ENCODE data around the gene HACD2. TPM values are rescaled to one million over a fixed set of nuclear protein-coding genes. Genes with fewer than 3 reads are reported as not detected.
A peak's percentile ranks its signal among the peaks of the same experiment; 100 is the strongest.

HACD2 gene
- total RNA-seq, 1 donor from 2014 or later, result 18.6 TPM

DNA sequence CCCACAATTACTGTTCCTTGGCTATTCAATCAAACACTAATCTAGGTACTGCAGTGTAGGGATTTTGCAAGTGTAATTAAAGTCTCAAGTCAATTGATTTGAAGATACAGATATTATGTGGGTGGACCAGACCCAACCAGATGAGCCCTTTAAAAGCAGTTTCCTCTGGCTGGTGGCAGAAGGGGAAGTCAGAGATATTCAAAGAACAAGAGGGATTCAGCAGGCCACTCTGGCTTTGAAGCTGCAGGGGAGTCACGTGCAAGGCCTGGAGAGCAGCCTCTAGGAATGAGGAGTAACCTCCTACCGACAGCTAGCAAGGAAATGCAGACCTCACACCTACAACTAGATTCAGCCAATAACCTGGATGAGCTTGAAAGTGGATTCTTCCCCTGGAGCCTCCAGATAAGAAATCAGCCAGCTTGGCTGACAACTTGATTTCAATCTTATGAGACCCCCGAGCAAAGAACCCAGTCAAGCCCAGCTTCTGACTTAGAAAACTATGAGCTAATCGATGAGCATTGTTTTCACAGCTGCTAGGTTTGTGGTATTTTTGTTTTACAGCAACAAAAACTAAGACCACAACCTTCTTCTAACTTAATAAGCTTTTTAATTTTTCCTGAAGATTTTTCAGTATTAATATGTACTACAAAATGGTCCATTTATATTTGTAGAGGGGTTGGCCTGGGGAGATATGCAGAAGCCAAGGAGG, 13.4 kb downstream of the HACD2 start:
- DNase-seq (ENCODE audit: low read depth, low spot score), result no peak

- DNase-seq (ENCODE audit: low read depth, low spot score), result no peak
Observed at GRCh38 chr3:123568875-123569274, 16.0 kb downstream of the HACD2 start.

GRCh38 chr3:123568034-123568433, 16.8 kb downstream of the HACD2 start:
- DNase-seq (ENCODE audit: low read depth, low spot score), result no peak

DNA sequence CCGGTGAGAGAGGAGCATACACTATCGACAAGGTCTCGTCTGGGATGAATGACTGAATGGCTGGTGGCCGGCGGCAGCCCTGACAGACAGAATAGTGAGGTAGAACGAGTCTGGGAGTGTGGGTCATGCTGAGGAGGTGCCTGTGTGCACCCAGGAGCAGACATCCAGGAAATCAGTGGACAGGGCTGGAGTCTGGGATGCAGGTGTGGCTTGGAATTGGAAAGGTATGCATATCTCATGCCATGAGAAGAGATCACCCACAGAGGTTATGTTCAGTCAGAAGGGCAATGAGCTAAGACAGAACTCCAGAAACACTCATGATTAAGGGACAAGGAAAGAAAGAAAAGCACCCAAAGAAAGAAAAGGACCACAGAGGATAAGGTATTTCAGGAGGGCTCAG, 20.8 kb downstream of the HACD2 start:
- no peak for DNase-seq (ENCODE audit: low read depth, low spot score)

DNA sequence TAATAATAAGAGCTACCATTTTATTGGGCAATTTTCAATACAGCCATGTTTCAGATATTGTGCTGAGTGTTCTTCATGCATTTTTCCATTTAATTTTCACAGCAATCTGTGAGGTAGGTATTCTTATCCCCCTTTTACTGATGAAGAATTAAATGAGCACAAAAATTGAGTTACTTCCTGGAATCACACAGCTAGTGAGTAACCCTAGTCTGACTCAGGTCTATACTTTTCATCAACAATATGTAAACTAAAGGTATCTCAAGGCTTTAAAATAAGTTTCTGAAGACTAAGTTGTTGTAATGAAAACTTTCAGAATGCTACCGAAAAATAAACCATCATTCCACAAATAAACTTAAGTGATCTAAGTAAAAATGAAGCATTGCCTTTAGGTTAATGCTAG, 22.3 kb downstream of the HACD2 start:
- DNase-seq (ENCODE audit: low read depth, low spot score), result no peak

DNA sequence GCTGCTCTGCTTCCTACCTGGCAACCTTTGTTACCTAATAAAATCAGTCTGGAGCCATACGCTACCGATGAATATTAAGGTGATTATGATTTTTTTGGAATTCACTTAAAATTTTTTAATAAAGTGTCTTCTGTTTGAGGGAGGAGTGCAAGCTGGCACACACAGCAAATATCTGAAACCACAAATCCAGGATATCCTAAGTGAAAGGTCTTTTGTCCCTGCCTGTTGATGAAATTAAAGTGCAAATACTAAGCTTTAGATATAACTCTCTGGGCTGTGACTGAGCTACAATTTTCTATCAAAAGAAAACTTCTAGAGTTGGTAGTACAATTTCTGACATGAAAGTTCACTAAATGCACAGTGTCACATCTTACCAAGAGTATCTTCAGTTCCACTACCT, 23.7 kb downstream of the HACD2 start:
- DNase-seq (ENCODE audit: low read depth, low spot score), result no peak

- peak; percentile 7 for DNase-seq (ENCODE audit: low read depth, low spot score)
Observed at GRCh38 chr3:123559040-123559861, 25.6 kb downstream of the HACD2 start.

DNA sequence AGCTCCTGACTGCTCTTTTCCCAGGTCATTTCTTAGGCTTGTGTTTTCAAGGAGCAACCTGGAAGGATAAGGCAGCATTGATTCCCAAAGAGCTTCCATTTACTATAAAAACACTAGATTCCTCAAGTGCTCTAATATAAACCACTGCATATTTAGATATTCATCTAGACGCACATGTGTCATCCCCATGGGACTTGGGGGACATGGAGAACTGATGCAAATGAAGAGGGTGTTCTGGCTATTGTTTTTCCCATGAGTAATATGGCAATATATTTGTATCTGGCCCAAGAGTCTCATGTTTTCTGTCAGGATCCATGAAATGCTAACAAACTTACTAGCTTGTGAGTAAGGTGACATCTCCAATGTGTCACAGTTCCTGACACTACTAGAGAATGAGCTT, 31.3 kb downstream of the HACD2 start:
- no peak for DNase-seq (ENCODE audit: low read depth, low spot score)

GRCh38 chr3:123552768-123553167, 32.1 kb downstream of the HACD2 start:
- no peak for DNase-seq (ENCODE audit: low read depth, low spot score)

GRCh38 chr3:123552095-123552714, 32.6 kb downstream of the HACD2 start:
- DNase-seq (ENCODE audit: low read depth, low spot score), result no peak

GRCh38 chr3:123547881-123548519, 36.9 kb downstream of the HACD2 start:
- no peak for DNase-seq (ENCODE audit: low read depth, low spot score)

- DNase-seq (ENCODE audit: low read depth, low spot score), result no peak
Observed at GRCh38 chr3:123546133-123546755, 38.6 kb downstream of the HACD2 start.

- no peak for DNase-seq (ENCODE audit: low read depth, low spot score)
Observed at GRCh38 chr3:123543950-123544349, 40.9 kb downstream of the HACD2 start.

DNA sequence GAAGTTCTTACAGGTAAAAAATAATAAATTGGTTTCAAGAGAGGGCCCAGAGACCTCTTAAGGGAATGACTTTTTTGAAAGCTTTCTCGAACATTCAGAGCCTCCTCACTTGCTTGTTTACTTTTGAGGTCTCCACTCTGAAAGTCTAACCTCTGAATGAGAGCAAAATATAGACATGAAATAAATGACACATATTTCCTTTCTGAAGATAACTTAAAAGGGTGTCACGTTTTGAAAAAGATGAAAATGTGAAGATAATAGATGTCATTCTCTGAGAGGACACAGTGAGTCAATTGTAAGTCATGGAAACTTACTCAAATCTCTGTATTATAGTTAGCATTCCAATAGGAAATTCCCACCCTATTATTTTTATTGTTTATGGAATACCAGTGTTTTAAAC, 44.6 kb downstream of the HACD2 start:
- DNase-seq (ENCODE audit: low read depth, low spot score), result no peak

DNA sequence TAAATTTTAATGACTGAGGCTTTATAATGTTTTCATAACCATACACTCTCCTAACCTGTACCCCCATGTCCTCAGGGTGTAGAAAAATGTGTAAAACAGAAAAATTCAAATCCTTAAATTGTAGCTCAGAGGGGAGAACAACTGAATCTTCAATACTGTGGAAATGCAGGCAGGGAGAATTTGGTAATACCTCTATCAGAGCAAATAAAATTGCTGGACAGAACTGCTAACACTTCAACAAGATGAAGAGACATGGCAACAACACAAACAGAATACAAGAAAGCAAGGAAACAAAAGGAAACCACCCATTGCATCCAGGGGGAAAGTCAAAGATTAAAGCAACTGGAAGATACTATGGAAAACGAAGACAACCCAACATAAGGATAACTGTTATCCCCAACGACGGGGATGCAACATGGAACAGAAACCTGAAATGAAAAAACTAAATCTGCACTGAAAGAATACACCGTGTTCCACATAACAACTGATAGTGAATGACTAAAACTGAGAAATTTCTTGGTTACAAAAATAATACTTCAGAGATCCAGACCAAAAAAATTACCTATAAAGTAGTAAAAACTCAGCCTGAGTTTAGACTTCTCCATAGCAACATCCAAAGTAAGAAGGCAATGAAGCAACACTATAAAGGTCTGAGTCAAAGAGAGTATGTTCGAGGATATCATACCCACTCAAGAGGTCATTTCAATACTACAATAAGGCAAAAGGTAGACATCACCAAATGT, 48.5 kb downstream of the HACD2 start:
- DNase-seq (ENCODE audit: low read depth, low spot score), result no peak

GRCh38 chr3:123535580-123535979, 49.3 kb downstream of the HACD2 start:
- DNase-seq (ENCODE audit: low read depth, low spot score), result no peak

GRCh38 chr3:123534264-123534663, 50.6 kb downstream of the HACD2 start:
- DNase-seq (ENCODE audit: low read depth, low spot score), result no peak

DNA sequence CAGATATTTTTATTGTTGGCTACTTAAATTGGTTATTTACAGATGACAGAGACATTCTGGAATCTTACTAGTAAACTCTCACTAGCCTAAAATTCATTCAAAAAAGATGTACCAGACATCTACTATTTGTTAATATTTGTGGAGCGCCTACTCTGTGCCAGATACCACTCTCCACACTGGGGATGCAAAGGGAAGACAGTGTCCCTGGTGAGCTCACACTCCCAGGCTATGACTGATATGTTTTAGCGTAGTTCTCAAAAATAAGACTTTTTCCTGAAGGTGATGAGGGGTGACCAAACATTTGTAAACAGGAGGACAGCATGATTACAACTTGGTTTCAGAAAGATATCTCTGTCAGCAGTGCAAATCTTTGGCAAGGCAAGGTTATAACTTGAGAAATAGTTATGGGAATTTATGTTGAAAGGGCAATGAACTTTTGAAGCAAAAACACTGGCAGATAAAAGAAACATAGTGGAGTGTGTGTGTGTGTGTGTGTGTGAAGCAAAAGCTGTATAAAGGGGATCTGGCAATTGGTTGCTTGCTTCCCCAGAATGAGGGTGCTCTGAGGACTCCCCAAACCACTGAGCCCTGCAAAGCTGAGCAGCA, 51.2 kb downstream of the HACD2 start:
- DNase-seq (ENCODE audit: low read depth, low spot score), result no peak

- DNase-seq (ENCODE audit: low read depth, low spot score), result no peak
Observed at GRCh38 chr3:123528130-123528529, 56.7 kb downstream of the HACD2 start.

DNA sequence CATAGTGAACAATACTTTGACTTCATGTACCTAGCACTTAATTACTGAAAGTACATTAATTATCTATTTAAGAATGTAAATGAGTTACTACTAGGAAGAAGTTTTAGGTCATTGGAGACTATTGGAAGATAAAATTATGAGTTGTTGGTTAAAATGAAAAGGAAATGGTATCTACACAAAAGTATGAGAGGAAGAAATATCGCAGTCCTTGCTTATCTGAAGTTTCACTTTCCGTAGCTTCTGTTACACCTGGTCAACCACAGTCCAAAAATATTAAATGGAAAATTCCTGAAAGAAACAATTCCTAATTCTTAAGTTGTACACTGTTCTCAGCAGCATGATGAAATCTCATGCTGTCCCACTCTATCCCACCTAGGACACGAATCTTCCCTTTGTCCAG, 57.8 kb downstream of the HACD2 start:
- no peak for DNase-seq (ENCODE audit: low read depth, low spot score)
